PFSK-1 (cell line): Measurements from ENCODE around the gene TCEA2.

Source experiments
- FOXP2 ChIP-seq: optimal IDR thresholded peaks from 2 replicates; pipeline ENCODE3; 2011; ENCODE audit warnings: borderline replicate concordance, control low read depth, inconsistent platforms; ENCODE audit not compliant: insufficient read depth; ENCODE audit errors: extremely low read length, extremely low read depth
- POLR2AphosphoS5 ChIP-seq: IDR thresholded peaks from 2 replicates; pipeline ENCODE4 v1.6.1; 2012; ENCODE audit warnings: low read depth, mild to moderate bottlenecking, control low read depth, low read length, moderate library complexity
- SIN3A ChIP-seq: IDR thresholded peaks from 2 replicates; pipeline ENCODE4 v1.6.1; 2012; ENCODE audit warnings: mild to moderate bottlenecking, low read length, moderate library complexity, borderline replicate concordance; ENCODE audit not compliant: insufficient read depth
- TAF1 ChIP-seq: IDR thresholded peaks from 2 replicates; pipeline ENCODE4 v1.6.1; 2012; ENCODE audit warnings: low read length, control low read depth, borderline replicate concordance; ENCODE audit not compliant: insufficient read depth
- TF ChIP-seq, protein P1 (sequence below), 2 experiments: IDR thresholded peaks; 2 replicates each; pipeline versions ENCODE4 v1.6.1 to v1.8.0; 2011 to 2012; ENCODE audit warnings: low read depth in 2 of 2, low read length in 2 of 2, control low read depth in 1 of 2, inconsistent platforms in 1 of 2, mild to moderate bottlenecking in 1 of 2, moderate library complexity in 1 of 2; ENCODE audit not compliant: insufficient read depth in 1 of 2

DNA sequence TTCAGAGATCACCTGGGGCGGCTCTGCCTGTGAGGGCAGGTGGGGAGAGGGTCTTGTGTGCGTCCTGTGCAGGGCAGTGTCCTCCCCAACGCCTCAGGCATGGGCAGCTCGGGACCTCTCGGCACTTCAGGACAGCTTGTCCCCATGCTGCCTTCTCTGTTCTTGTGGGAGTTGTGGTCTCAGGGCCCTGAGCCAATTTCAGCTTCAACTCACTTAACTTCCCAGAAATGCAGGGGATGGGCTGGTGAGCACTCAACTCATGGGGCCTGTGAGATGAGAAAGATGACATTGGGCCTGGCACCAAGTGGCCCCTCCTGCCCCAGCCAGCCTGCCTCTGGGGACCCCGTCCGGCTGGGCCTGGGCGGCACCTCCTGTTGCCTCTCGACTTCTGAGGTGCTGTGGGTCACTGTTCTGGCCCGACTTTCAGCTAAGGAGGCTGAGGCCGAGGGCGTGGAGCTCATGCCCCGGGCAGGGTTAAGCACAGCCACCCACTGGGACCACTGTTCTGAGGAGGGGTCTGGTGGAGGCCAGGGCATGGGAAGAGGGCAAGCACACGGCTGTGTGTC is 9.6 kb downstream of the TCEA2 start:
- TF ChIP-seq POLR2AphosphoS5: no peak
- TF ChIP-seq, protein P1, sequence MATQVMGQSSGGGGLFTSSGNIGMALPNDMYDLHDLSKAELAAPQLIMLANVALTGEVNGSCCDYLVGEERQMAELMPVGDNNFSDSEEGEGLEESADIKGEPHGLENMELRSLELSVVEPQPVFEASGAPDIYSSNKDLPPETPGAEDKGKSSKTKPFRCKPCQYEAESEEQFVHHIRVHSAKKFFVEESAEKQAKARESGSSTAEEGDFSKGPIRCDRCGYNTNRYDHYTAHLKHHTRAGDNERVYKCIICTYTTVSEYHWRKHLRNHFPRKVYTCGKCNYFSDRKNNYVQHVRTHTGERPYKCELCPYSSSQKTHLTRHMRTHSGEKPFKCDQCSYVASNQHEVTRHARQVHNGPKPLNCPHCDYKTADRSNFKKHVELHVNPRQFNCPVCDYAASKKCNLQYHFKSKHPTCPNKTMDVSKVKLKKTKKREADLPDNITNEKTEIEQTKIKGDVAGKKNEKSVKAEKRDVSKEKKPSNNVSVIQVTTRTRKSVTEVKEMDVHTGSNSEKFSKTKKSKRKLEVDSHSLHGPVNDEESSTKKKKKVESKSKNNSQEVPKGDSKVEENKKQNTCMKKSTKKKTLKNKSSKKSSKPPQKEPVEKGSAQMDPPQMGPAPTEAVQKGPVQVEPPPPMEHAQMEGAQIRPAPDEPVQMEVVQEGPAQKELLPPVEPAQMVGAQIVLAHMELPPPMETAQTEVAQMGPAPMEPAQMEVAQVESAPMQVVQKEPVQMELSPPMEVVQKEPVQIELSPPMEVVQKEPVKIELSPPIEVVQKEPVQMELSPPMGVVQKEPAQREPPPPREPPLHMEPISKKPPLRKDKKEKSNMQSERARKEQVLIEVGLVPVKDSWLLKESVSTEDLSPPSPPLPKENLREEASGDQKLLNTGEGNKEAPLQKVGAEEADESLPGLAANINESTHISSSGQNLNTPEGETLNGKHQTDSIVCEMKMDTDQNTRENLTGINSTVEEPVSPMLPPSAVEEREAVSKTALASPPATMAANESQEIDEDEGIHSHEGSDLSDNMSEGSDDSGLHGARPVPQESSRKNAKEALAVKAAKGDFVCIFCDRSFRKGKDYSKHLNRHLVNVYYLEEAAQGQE (IDR thresholded peaks at IDR 0.05; ENCODE audit: insufficient read depth in 1 of 2, low read depth in 2 of 2, low read length in 2 of 2): no peak
- no peak for TF ChIP-seq TAF1
- TF ChIP-seq SIN3A: no peak
- TF ChIP-seq FOXP2: no peak
